Muscle layer of duodenum (tissue), 2 donors: ENCODE data around the gene ABCC3.
A peak's percentile ranks its signal among the peaks of the same experiment; 100 is the strongest.
"Not testable (repeated sequence)": the region's sequence is repeated elsewhere in the genome, so short reads cannot be mapped to it uniquely, and the experiment has no call there.

Experiments used
- H3K27ac ChIP-seq: one replicate; pipeline ENCODE4 v1.7.0; 2013; ENCODE audit warnings: mild to moderate bottlenecking, low read length
- H3K27me3 ChIP-seq: one replicate; pipeline ENCODE4 v1.7.0; 2013; ENCODE audit warnings: low read depth, mild to moderate bottlenecking, control low read depth, low read length
- H3K36me3 ChIP-seq, 2 donors: one replicate each; pipeline ENCODE4 v1.7.0; 2013; ENCODE audit warnings: low read length in 2 of 2, control low read depth in 1 of 2, mild to moderate bottlenecking in 1 of 2; ENCODE audit not compliant: insufficient read depth in 2 of 2, control insufficient read depth in 1 of 2
- H3K4me1 ChIP-seq, 2 donors: one replicate each; pipeline ENCODE4 v1.7.0; 2013; ENCODE audit warnings: low read length in 2 of 2, mild to moderate bottlenecking in 2 of 2, control low read depth in 1 of 2, moderate library complexity in 1 of 2; ENCODE audit not compliant: insufficient read depth in 2 of 2, control insufficient read depth in 1 of 2
- H3K4me3 ChIP-seq, 2 donors: one replicate each; pipeline ENCODE4 v1.7.0; 2013; ENCODE audit warnings: low read length in 2 of 2, low read depth in 1 of 2, mild to moderate bottlenecking in 1 of 2
- H3K9me3 ChIP-seq, 2 donors: one replicate each; pipeline ENCODE4 v1.7.0; 2013; ENCODE audit warnings: low read length in 2 of 2, control low read depth in 1 of 2, mild to moderate bottlenecking in 1 of 2; ENCODE audit not compliant: control insufficient read depth in 1 of 2
- donor health status: healthy.

The ABCC3 gene

DNA sequence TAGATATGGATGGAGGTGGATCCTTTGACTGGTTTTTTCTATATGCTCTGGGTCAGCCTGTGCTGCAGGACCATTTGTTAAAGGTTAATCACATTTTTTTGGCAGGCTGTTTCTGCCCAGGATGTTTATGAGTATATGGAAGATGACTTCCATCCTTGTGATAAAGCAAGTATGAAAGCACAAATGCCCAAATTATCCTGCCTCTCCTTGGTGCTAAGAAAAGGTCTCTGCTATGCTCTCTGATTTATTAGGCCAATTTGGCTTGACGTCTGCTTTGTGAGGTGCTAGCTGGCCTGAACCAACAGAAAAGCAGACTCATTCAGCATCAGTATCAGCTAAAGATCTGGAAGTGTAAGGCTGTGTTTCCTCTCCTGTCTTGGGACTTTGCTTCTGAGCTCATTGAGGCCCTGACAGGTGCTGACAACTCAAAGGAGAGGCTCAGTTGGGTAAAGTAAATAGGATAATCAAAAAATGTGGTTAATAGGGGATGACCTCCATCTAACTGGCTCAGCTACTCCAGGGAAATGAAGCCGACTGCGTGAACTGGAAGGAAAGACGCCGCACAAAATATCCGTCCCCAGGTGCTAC lies 57.9 kb downstream of the ABCC3 start:
- Histone ChIP-seq H3K4me3 (no peak overlapping the region), H3K27me3 (no peaks in the 10 kb centered on the region), H3K4me1 (peaks cover 19 to 55% of the 10 kb centered on the region in 2 donors), H3K9me3 (no peaks in the 10 kb centered on the region), H3K27ac (peak overlapping the region; percentile 81), H3K36me3 (peaks cover 25 to 28% of the 10 kb centered on the region in 2 donors)

GRCh38 chr17:50693036-50693682 lies 58.5 kb downstream of the ABCC3 start:
- peaks cover 30% of the 10 kb centered on the region in 2 donors for H3K36me3 ChIP-seq
- no peaks in the 10 kb centered on the region for H3K27me3 ChIP-seq
- no peaks in the 10 kb centered on the region for H3K9me3 ChIP-seq
- H3K4me1 ChIP-seq: peaks cover 18 to 53% of the 10 kb centered on the region in 2 donors
- peak overlapping the region; percentile 81 for H3K27ac ChIP-seq
- H3K4me3 ChIP-seq: no peak overlapping the region

DNA sequence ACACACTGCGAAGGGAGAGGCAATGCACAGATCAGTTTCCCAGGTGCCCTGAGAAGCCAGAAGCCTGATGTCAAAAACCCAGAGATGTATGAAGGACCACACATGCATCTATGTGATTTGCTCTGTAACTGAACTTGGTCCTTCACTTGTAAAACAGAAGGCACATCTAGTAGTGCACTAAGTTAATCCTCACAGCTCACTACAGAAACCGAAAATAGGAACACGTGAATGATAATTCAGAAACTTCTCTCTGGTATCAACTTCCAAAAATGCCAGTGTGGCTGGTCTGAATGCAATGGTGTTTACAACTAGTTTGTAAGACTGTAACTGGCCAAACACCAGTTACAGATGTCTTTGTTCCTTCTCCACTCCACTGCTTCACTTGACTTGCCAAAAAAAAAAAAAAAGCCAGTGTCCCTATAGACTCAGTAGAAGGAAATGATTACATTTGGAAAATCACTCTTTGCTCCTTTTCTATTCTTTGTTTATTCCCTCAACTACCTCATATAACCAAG lies 61.7 kb downstream of the ABCC3 start:
- Histone ChIP-seq H3K4me3 (no peak overlapping the region), H3K27ac (no peak overlapping the region), H3K27me3 (no peaks in the 10 kb centered on the region), H3K4me1 (peaks cover 12 to 30% of the 10 kb centered on the region in 2 donors), H3K9me3 (no peaks in the 10 kb centered on the region), H3K36me3 (peaks cover 39 to 51% of the 10 kb centered on the region in 2 donors)

- H3K4me3 ChIP-seq: no peak overlapping the region
- peaks cover 9 to 24% of the 10 kb centered on the region in 2 donors for H3K4me1 ChIP-seq
- no peaks in the 10 kb centered on the region for H3K27me3 ChIP-seq
- H3K27ac ChIP-seq: no peak overlapping the region
- no peaks in the 10 kb centered on the region for H3K9me3 ChIP-seq
- H3K36me3 ChIP-seq: peaks cover 39 to 51% of the 10 kb centered on the region in 2 donors
These were observed 62.4 kb downstream of the ABCC3 start for GRCh38 chr17:50697062-50697461.

- H3K36me3 ChIP-seq: peaks cover 39 to 51% of the 10 kb centered on the region in 2 donors
These were observed 63.1 kb downstream of the ABCC3 start for GRCh38 chr17:50697663-50698272.

DNA sequence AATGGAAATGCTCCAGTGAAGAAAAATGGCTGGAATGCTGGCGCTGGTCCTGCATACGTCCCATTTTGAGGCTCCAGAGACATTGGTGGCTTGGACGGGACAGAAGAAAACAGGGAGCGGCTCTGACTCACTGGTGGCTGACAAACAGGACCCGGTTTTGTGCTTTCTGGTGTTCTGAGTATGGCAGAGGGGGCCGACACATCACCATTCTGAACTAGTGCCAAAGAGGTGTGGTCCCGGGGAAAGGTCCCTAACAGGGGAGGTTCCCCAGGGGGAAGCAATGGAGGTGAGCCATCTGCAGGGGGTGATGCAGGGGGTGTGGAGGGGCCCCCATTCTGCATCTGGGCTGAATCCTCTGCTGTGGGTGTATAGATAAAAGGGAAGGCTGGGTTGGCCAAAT lies 64.7 kb downstream of the ABCC3 start:
- no peaks in the 10 kb centered on the region for H3K9me3 ChIP-seq
- H3K4me1 ChIP-seq: peaks cover 3 to 21% of the 10 kb centered on the region in 2 donors
- H3K27ac ChIP-seq: no peak overlapping the region
- H3K36me3 ChIP-seq: peaks cover 35 to 51% of the 10 kb centered on the region in 2 donors
- no peaks in the 10 kb centered on the region for H3K27me3 ChIP-seq
- H3K4me3 ChIP-seq: no peak overlapping the region

More at GRCh38 chr17:50697663-50698272, 63.1 kb downstream of the ABCC3 start:
- no peaks in the 10 kb centered on the region for H3K9me3 ChIP-seq
- H3K4me1 ChIP-seq: peaks cover 2 to 17% of the 10 kb centered on the region in 2 donors
- H3K4me3 ChIP-seq: no peak overlapping the region
- H3K27ac ChIP-seq: no peak overlapping the region
- H3K27me3 ChIP-seq: no peaks in the 10 kb centered on the region

- no peaks in the 10 kb centered on the region for H3K9me3 ChIP-seq
- peaks cover 4 to 24% of the 10 kb centered on the region in 2 donors for H3K4me1 ChIP-seq
- peaks cover 8 to 26% of the 10 kb centered on the region in 2 donors for H3K36me3 ChIP-seq
- no peaks in the 10 kb centered on the region for H3K27me3 ChIP-seq
- no peak overlapping the region for H3K4me3 ChIP-seq
- H3K27ac ChIP-seq: no peak overlapping the region
These were observed 68.5 kb downstream of the ABCC3 start for GRCh38 chr17:50703162-50703561.

DNA sequence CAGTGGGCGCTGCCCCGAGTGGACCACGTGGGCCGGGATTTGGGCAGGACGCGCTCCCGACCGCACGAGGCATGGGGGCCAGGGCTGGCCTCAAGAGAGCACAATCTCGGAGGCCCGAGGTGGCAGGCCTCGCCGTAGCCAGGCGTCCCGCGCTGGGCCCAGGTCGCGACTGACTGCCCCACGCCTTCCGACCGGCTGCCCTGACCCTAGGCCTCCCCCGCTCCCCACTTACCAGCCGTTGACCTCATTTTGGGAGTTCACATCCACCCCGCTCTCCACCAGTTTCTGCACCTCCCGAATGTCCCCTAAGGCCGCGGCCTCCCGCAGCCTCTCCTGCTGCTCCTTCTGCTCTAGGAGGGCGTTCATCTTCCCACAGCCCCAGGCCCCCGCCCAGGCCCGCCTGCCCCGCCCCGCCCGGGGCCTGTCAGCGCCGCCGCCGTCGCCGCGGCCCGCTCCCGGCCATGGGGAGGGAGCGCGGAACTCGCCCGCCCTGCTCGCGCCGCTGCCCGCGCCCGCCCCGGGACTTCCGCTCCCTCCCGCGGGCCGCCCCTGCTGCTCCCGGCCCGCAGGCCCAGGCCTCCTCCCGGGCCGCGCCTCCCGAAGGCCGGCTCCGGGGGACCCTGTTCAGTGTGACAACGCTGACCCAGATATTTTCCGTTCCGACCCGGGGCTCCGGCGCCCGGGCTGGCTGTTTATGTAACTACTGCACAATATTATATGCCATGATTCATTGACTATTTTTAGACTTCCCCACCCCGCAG lies 72.8 kb downstream of the ABCC3 start, which contains the start of gene ANKRD40:
TSS of gene ANKRD40 (minus strand) at position 626 of the 761 bp plus-strand sequence. CDS start at position 366, 260 bp downstream.
- Histone ChIP-seq H3K9me3 (no peaks in the 10 kb centered on the region), H3K27me3 (no peaks in the 10 kb centered on the region), H3K27ac (peak within 1 kb of the TSS; percentile 100), H3K36me3 (peaks cover 0 to 9% of the 10 kb centered on the region in 2 donors), H3K4me3 (peak within 1 kb of the TSS; percentile 74 to 88), H3K4me1 (peaks cover 13 to 36% of the 10 kb centered on the region in 2 donors)

DNA sequence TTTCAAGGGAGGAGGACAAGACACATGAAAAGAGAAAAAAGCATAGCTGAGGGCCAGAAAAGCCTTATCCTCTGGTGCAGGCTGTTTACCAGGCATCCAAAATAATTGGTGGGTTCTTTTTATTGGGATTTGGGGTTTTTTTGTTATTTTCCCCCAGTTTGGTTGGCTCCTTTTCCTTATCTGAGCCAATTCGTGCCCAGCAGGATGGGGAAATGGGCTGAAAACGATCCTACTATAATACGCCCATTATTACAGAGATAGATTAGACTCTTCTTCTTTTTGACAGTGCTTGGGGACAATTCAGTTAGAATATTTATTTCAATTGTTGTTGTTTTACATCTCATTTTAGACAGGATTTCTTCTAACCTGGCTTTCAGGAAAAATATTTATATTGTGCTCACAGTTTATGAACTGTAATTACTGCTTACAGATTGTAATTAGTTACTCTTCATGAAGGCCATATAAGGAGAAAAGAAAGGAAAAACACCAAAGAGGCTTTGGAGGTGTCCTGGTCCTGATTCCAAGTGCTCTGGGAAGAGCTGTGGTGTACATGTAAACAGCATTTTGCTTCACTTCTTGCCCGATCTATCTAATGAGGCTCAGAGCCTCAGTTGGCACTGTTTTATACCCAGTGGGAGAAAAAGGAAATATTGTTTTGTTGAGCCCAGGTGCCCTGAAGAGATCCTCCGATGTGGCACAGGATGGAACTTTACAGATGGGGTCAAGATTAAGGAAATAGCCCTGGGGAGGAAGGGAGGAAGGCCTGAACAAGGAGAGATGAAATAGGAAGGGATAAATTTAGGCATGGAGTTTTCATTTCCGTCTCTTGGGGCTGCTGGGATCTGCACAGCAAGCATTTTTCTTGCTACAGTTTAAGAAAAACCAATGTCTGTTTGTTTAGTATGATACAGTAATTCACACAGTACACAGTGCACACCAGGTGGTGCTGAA lies 73.6 kb downstream of the ABCC3 start:
- Histone ChIP-seq H3K36me3 (peaks cover 0 to 9% of the 10 kb centered on the region in 2 donors), H3K4me1 (peaks cover 13 to 34% of the 10 kb centered on the region in 2 donors), H3K27ac (peak overlapping the region; percentile 100), H3K4me3 (peak overlapping the region; percentile 74 to 88), H3K27me3 (no peaks in the 10 kb centered on the region), H3K9me3 (no peaks in the 10 kb centered on the region)

DNA sequence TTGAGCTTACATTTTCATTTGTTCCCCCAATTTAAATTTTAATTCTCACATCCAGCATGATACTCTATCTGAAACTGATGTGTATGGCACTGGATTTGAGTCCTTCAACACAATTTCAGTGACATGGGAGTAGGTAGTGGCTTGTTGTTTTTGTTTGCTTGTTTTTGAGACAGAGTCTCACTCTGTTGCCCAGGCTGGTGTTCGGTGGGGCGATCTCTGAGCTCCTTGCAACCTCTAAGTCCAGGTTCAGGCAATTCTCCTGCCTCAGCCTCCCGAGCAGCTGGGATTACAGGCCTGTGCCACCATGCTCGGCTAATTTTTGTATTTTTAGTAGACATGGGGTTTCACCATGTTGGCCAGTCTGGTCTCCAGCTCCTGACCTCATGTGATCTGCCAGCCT lies 74.4 kb downstream of the ABCC3 start:
- peak overlapping the region in 1 of 2 donors; percentile 88 for H3K4me3 ChIP-seq
- H3K27ac ChIP-seq: peak overlapping the region; percentile 100
- H3K4me1 ChIP-seq: peaks cover 10 to 26% of the 10 kb centered on the region in 2 donors
- not testable (repeated sequence) for H3K9me3 ChIP-seq, H3K27me3 ChIP-seq, H3K36me3 ChIP-seq
